Lower leg skin (tissue), 4 donors: ENCODE data around the gene UHRF1. TPM values are rescaled to one million over a fixed set of nuclear protein-coding genes. Genes with fewer than 3 reads are reported as not detected.
"Not testable (repeated sequence)": the region's sequence is repeated elsewhere in the genome, so short reads cannot be mapped to it uniquely, and the experiment has no call there.

Experiments
- DNase-seq, 2 donors: peaks; one replicate each; pipeline ENCODE4 v3.0.0-alpha.2; 2019; ENCODE audit warnings: low spot score in 2 of 2
- H3K4me3 ChIP-seq: fragments of 200-600 bp; sonication (generic); 2 replicates; pipeline ENCODE4 v1.5.1; 2017; ENCODE audit warnings: mild to moderate bottlenecking, low read depth; ENCODE audit not compliant: poor library complexity, severe bottlenecking
- POLR2A ChIP-seq, 2 donors: fragments of 450-650 bp; IDR thresholded peaks; one replicate each; pipeline ENCODE4 v1.6.1; 2016 to 2017; ENCODE audit warnings: antibody characterized with exemption in 2 of 2, mild to moderate bottlenecking in 1 of 2, moderate library complexity in 1 of 2
- WGBS, 2 donors: methylation state at CpG; one replicate each; pipeline ENCODE4 v1.1.5; 2018; 5-methylcytosine and 5-hydroxymethylcytosine counted together
- intact Hi-C: fragments of 100-400 bp; cut with DNase I; formaldehyde crosslinking; loops from one replicate; pipeline ENCODE4 v1.15.0; 2023; ENCODE audit warnings: low total_unique reads
- total RNA-seq, 4 donors: library from RNA; depleted of rRNA; stranded (reverse); fragments of >200 nt; gene quantifications; one replicate each; pipeline ENCODE4 v1.1.0, GENCODE V29; 2016
- TF ChIP-seq, protein P1 (sequence below), 3 donors: fragments of 450-650 bp; IDR thresholded peaks; one replicate each; pipeline ENCODE4 v1.5.1; 2016; ENCODE audit warnings: antibody characterized with exemption in 3 of 3, mild to moderate bottlenecking in 3 of 3, moderate library complexity in 2 of 3

Gene UHRF1
- total RNA-seq, 4 donors from 2014 or later = 0.53 to 2.4 (median 1.1) TPM

DNA sequence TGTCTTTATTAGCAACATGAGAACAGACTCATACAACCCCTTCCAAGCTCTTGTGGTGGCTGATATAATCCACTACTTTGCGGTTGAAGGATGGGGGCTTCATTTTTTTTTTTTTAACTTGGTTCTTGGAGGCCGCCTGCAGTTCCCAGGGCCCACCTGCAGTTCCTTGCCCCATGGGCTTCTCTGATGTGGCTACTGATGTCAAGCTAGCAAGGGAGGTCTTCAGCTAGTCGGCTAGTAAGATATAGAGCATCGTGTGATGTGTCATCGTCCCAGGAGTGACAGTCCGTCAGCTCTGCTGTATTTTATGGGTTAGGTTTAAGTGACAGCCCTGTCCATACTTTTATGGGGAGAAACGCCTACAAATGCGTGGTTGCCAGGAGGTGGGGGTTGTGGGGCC is 26.1 kb downstream of the UHRF1 start:
- no peak for DNase-seq
- no peak for TF ChIP-seq POLR2A (IDR thresholded peaks at IDR 0.05)
- TF ChIP-seq, protein P1, sequence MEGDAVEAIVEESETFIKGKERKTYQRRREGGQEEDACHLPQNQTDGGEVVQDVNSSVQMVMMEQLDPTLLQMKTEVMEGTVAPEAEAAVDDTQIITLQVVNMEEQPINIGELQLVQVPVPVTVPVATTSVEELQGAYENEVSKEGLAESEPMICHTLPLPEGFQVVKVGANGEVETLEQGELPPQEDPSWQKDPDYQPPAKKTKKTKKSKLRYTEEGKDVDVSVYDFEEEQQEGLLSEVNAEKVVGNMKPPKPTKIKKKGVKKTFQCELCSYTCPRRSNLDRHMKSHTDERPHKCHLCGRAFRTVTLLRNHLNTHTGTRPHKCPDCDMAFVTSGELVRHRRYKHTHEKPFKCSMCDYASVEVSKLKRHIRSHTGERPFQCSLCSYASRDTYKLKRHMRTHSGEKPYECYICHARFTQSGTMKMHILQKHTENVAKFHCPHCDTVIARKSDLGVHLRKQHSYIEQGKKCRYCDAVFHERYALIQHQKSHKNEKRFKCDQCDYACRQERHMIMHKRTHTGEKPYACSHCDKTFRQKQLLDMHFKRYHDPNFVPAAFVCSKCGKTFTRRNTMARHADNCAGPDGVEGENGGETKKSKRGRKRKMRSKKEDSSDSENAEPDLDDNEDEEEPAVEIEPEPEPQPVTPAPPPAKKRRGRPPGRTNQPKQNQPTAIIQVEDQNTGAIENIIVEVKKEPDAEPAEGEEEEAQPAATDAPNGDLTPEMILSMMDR (IDR thresholded peaks at IDR 0.05) = no peak
- WGBS, 2 donors = 91 to 95% methylated on average over 8 of the region's 8 CpGs
- no peak overlapping the region for H3K4me3 ChIP-seq
- intact Hi-C loops = no loop called here

DNA sequence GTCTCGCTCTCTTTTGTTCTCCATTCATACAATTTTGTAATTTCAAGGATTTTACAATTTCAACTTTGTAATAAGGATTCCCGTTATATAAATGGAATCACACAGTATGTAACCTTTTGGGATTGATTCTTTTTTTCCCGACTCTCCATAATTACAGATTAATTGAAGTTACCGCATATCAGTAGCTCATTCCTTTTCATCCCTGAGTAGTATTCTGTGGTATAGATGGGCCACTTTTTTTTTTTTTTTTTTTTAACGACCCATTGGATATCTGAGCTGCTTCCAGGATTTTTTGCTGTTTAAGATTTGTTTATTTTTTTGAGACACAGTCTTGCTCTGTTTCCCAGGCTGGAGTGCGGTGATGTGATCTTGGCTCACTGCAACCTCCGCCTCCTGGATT is 27.8 kb downstream of the UHRF1 start:
- 94 to 95% methylated on average over 7 of the region's 7 CpGs for WGBS, 2 donors
- intact Hi-C loops = no loop called here
- DNase-seq = no peak
- no peak overlapping the region for H3K4me3 ChIP-seq
- TF ChIP-seq POLR2A (IDR thresholded peaks at IDR 0.05) = no peak
- TF ChIP-seq, protein P1 (IDR thresholded peaks at IDR 0.05) = no peak

DNA sequence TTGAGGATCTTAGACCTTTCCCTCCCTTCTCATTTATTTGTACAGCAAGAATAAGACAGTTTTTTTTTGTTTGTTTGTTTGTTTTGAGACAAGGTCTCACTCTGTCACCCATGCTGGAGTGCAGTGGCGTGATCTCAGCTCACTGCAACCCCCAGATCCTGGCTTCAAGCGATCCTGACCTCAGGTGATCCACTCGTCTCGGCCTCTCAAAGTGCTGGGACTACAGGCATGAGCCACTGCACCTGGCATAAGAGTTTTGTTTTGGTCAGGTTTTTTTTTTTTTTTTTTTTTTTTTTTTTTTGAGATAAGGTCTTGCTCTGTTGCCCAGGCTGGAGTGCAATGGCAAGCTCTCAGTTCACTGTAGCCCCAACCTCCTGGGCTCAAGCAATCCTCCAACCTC is 29.2 kb downstream of the UHRF1 start:
- DNase-seq, intact Hi-C loops, H3K4me3 ChIP-seq: not testable (repeated sequence)
- 94% methylated on average over 4 of the region's 4 CpGs for WGBS, 2 donors

DNA sequence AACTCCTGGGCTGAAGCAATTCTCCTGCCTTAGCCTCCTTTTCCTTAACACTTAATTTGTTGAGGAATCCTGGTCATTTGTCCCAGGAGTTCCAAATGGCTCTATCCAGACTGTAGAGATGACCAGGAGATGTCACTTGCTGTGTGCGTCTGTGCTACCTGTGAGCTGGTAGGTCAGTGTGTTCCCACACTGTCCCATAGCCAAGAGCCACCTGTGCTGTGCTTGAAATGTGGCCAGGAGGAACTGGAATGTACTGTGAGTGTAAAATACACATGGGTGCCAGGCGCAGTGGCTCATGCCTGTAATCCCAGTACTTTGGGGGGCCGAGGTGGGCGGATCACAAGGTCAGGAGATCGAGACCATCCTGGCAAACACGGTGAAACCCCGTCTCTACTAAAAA is 30.2 kb downstream of the UHRF1 start:
- H3K4me3 ChIP-seq = no peak overlapping the region
- intact Hi-C loops = no loop called here
- TF ChIP-seq, protein P1 (IDR thresholded peaks at IDR 0.05) = no peak
- TF ChIP-seq POLR2A (IDR thresholded peaks at IDR 0.05) = no peak
- WGBS, 2 donors = 88 to 98% methylated on average over 7 of the region's 7 CpGs
- no peak for DNase-seq

DNA sequence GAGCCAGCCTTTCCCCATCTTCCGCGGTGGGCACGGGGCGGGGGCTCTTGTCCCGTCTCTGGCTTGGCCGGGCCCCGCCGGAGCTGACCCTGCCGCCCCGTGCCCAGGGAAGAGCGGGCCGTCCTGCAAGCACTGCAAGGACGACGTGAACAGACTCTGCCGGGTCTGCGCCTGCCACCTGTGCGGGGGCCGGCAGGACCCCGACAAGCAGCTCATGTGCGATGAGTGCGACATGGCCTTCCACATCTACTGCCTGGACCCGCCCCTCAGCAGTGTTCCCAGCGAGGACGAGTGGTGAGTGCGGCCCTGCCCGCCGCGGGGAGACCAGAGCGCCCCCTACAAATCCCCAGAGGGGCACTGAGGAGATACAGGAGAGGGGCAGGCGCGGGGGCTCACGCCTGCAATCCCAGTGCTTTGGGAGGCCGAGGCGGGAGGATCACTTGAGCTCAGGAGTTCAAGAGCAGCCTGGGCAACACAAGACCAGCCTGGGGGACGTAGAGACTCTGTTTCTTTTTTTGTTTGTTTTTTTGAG is 32.4 kb downstream of the UHRF1 start:
- DNase-seq, intact Hi-C loops, H3K4me3 ChIP-seq: not testable (repeated sequence)
- 96% methylated on average over 22 to 30 of the region's 35 CpGs for WGBS, 2 donors

DNA sequence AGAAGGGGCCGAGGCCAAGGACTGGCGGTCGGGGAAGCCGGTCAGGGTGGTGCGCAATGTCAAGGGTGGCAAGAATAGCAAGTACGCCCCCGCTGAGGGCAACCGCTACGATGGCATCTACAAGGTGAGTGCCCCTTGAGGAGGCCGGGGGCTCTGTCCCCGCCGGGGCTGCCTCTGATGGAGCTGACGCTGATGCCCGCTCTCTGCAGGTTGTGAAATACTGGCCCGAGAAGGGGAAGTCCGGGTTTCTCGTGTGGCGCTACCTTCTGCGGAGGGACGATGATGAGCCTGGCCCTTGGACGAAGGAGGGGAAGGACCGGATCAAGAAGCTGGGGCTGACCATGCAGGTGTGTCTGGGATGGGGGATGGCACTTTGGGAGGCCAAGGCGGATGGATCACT is 41.3 kb downstream of the UHRF1 start:
- DNase-seq, intact Hi-C loops, H3K4me3 ChIP-seq: not testable (repeated sequence)
- 90 to 92% methylated on average over 23 of the region's 23 CpGs for WGBS, 2 donors

DNA sequence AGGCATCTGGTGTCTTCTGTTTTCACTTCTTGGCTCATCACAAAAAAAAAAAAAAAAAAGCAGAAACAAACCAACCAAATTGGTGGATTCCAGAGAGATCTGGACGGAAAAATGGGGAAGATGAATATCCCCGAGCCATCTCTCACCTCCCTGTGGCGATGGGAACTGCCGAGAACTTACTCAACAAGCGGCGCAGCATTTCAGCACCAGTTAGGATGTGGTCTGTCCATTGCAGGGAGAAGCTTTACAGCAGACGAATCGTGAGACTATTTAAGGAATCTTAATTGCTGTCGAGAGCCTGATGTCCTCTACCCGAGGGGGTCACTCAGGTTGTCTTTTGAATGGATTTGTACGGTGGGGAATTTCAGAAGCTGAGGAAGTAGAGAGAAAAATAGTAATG is 42.4 kb downstream of the UHRF1 start:
- WGBS, 2 donors = 84 to 85% methylated on average over 11 of the region's 11 CpGs
- no peak for DNase-seq
- H3K4me3 ChIP-seq = no peak overlapping the region
- TF ChIP-seq, protein P1 (IDR thresholded peaks at IDR 0.05) = no peak
- no peak for TF ChIP-seq POLR2A (IDR thresholded peaks at IDR 0.05)
- intact Hi-C loops = no loop called here
